ENCODE data around the gene CDA. TPM values are rescaled to one million over a fixed set of nuclear protein-coding genes. Genes with fewer than 3 reads are reported as not detected.

CDA gene
- total RNA-seq, 1 donor from 2014 or later, result 6.0 TPM

DNA sequence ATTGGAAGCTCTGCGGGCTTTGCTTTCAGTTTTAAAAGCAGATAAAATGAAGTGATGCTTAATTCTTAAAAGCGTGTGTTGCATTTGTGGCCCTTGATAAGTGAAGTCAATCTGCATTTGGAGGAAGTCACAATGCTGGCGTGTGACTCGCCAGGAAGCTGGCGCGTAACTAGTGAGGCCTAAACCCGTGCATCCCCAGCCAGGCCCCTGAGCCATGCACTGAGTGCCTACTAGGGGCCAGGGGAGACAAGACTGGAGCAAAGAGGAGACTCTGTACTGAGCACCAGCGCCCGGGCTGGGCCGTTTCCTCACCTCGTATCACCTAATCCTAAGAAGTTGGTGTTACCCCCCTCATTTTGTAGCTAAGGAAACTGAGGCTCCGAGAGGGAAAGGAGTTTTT is 76.8 kb downstream of the CDA start:
- DNase-seq (ENCODE audit: low read depth), result no peak
- H3K4me3 ChIP-seq (ENCODE audit: low read depth, low read length), result no peak overlapping the region
- TF ChIP-seq, protein P1, sequence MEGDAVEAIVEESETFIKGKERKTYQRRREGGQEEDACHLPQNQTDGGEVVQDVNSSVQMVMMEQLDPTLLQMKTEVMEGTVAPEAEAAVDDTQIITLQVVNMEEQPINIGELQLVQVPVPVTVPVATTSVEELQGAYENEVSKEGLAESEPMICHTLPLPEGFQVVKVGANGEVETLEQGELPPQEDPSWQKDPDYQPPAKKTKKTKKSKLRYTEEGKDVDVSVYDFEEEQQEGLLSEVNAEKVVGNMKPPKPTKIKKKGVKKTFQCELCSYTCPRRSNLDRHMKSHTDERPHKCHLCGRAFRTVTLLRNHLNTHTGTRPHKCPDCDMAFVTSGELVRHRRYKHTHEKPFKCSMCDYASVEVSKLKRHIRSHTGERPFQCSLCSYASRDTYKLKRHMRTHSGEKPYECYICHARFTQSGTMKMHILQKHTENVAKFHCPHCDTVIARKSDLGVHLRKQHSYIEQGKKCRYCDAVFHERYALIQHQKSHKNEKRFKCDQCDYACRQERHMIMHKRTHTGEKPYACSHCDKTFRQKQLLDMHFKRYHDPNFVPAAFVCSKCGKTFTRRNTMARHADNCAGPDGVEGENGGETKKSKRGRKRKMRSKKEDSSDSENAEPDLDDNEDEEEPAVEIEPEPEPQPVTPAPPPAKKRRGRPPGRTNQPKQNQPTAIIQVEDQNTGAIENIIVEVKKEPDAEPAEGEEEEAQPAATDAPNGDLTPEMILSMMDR (conservative IDR thresholded peaks at IDR 0.05; ENCODE audit: low read depth, low read length), result no peak

DNA sequence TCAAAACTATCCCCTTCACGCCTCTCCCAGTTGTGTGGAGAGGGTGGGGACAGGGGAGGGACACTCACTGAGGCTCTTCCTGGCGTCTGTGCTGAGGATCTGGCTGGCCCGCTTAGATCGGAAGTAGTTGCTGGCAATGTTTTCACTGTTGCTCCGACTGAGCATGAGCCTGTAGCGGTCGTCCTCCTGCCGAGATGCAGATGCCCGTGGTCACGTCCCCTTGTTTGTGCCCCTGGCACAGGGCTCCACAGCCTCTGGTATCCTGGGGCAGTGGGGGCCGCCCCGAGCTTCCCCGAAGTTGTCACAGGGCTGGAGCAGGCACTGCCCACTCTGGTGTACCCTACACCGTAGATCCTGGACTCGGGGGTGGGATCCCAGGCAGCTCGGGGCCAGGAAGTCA is 77.2 kb downstream of the CDA start:
- no peak for DNase-seq (ENCODE audit: low read depth)
- TF ChIP-seq, protein P1 (conservative IDR thresholded peaks at IDR 0.05; ENCODE audit: low read depth, low read length), result no peak
- no peak overlapping the region for H3K4me3 ChIP-seq (ENCODE audit: low read depth, low read length)

DNA sequence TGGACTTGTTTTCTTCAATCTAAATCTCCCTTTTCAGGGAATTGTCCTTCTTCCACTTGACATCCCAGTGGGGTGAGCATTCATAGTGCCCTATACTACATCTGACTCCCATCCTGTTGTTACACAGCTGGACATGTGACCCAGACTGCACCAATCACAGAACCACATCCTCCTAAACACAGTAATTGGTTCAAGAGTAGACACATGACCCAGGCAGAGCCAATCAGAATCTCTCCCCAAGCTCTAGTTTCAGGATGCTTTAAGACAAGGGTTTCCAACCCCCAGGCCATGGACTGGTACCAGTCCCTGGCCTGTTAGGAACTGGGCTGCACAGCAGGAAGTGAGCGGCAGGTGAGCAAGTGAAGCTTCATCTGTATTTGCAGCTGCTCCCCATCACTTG is 77.9 kb downstream of the CDA start:
- no peak overlapping the region for H3K4me3 ChIP-seq (ENCODE audit: low read depth, low read length)
- TF ChIP-seq, protein P1 (conservative IDR thresholded peaks at IDR 0.05; ENCODE audit: low read depth, low read length), result no peak
- no peak for DNase-seq (ENCODE audit: low read depth)

Other genes starting within 250 kb of the CDA start
- 18.2 and 19.7 TPM in 2 replicates for gene CAMK2N1, start 102.9 kb upstream of the CDA start, total RNA-seq
- 24.6 and 30.4 TPM in 2 replicates for gene MUL1, start 80.9 kb upstream of the CDA start, total RNA-seq
- gene FAM43B, start 36.5 kb upstream of the CDA start, total RNA-seq, result 0.36 and 0.81 TPM in 2 replicates
- gene PINK1, start 44.4 kb downstream of the CDA start, total RNA-seq, result 42.4 and 44.3 TPM in 2 replicates
- gene DDOST, start 72.3 kb downstream of the CDA start, total RNA-seq, result 191 and 331 TPM in 2 replicates
- 1.8 and 3.3 TPM in 2 replicates for gene KIF17, start 128.9 kb downstream of the CDA start, total RNA-seq
- gene SH2D5, start 143.6 kb downstream of the CDA start, total RNA-seq, result 15.2 and 23.8 TPM in 2 replicates
- gene HP1BP3, start 198.2 kb downstream of the CDA start, total RNA-seq, result 120 and 142 TPM in 2 replicates